ENCODE results near the gene BTG4. TPM values are rescaled to one million over a fixed set of nuclear protein-coding genes. Genes with fewer than 3 reads are reported as not detected.

The BTG4 gene
- total and polyA plus RNA-seq, 2 of the 8 experiments (the other 6 are each of a cell fraction or from before 2014, with no cell fraction given): 0.06 TPM; not detected in 1

- TF ChIP-seq TAF7 (optimal IDR thresholded peaks at IDR 0.05; ENCODE audit: borderline replicate concordance, low read depth, low read length): no peak
- TF ChIP-seq CTBP2 (IDR thresholded peaks at IDR 0.05; ENCODE audit: borderline replicate concordance, insufficient read depth, insufficient read length, low read length): no peak
- TF ChIP-seq POU5F1 (IDR thresholded peaks at IDR 0.05; ENCODE audit: low read depth, low read length): no peak
- TF ChIP-seq NRF1 (IDR thresholded peaks at IDR 0.05; ENCODE audit: low read depth, low read length): no peak
- no peak for TF ChIP-seq NANOG (IDR thresholded peaks at IDR 0.05; ENCODE audit: insufficient read depth, low read depth, low read length, poor library complexity, severe bottlenecking)
Observed at GRCh38 chr11:111515591-111515990, 3.4 kb upstream of the BTG4 start (continued).

Data from H1 (cell line).